ENCODE data around the gene DLG2. TPM values are rescaled to one million over a fixed set of nuclear protein-coding genes. Genes with fewer than 3 reads are reported as not detected.
"Not testable (repeated sequence)": the region's sequence is repeated elsewhere in the genome, so short reads cannot be mapped to it uniquely, and the experiment has no call there.

The DLG2 gene
- total RNA-seq (1 to 10 TPM; 1.3 to 1.5 TPM), polyA plus RNA-seq (0.81 TPM)

- H3K4me1 Mint-ChIP-seq, result peaks cover 40 to 59% (median 49%) of the 10 kb centered on the region in 3 donors
- Histone ChIP-seq H3K27me3 (ENCODE audit: insufficient read depth, low read length, poor library complexity, severe bottlenecking) (no peaks in the 10 kb centered on the region), H3K4me3 (ENCODE audit: low read length) (peak within 1 kb of the TSS; percentile 89), H3K27ac (ENCODE audit: low read depth, low read length) (peak within 1 kb of the TSS; percentile 79), H3K36me3 (ENCODE audit: insufficient read depth, low read length) (no peaks in the 10 kb centered on the region), H3K9me3 (ENCODE audit: low read length) (no peaks in the 10 kb centered on the region), H3K4me1 (ENCODE audit: insufficient read depth, low read length) (peaks cover 29% of the 10 kb centered on the region)
- no peaks in the 10 kb centered on the region for H3K27me3 Mint-ChIP-seq
- H3K9me3 Mint-ChIP-seq, result no peaks in the 10 kb centered on the region
- CTCF ChIA-PET, result interaction anchor here (1.2 to 2.2 kb wide), 2 partner anchors 10 to 35 kb away, joined by 4 to 10 read pairs; no protein-coding TSS in a partner anchor
- H3K27ac Mint-ChIP-seq, result peak within 1 kb of the TSS; percentile 90 to 97 (median 96)
- peak in 1 of 5 donors; percentile 40 for DNase-seq
- POLR2A ChIA-PET, result interaction anchor here (0.9 to 2.6 kb wide), 7 partner anchors 20 to 617 kb away, joined by 3 to 27 read pairs (median 4); partner anchors contain the start of genes CCDC83, CREBZF, EED and TMEM126A
- H3K4me3 Mint-ChIP-seq, result peak within 1 kb of the TSS; percentile 94 to 99 (median 97)
- peaks cover 0 to 29% (median 3%) of the 10 kb centered on the region in 3 donors for H3K36me3 Mint-ChIP-seq
Measured at GRCh38 chr11:85627332-85627997, at the start of gene DLG2. DLG2 (minus strand) TSS chr11:85627344.

DNA sequence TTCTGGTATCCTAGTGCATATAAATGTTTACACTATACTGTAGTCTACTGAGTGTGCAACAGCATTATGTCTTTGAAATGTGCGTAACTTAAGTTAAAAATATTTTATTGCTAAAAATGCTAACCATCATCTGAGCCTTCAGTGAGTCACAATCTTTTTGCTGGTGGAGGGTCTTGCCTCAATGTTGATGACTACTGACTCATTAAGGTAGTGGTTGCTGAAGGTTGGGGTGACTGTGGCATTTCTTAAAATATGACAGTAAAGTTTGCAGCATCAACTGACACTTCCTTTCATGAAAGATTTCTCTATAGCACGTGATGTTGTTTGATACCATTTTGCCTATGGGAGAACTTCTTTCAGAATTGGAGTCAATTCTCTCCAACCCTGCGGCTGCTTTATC is 46.2 kb upstream of the DLG2 start:
- Mint-ChIP-seq H3K4me1 (no peaks in the 10 kb centered on the region), H3K27me3 (peaks cover 0 to 16% of the 10 kb centered on the region in 2 donors), H3K9me3 (peaks cover 0 to 3% (median 0%) of the 10 kb centered on the region in 5 donors), H3K4me3 (no peak overlapping the region), H3K27ac (no peak overlapping the region), H3K36me3 (peaks cover 0 to 5% (median 0%) of the 10 kb centered on the region in 3 donors)
- Histone ChIP-seq H3K36me3 (ENCODE audit: insufficient read depth, low read length) (no peaks in the 10 kb centered on the region), H3K9me3 (ENCODE audit: low read length) (no peaks in the 10 kb centered on the region), H3K27ac (ENCODE audit: low read depth, low read length) (no peak overlapping the region), H3K4me3 (ENCODE audit: low read length) (no peak overlapping the region), H3K27me3 (ENCODE audit: insufficient read depth, low read length, poor library complexity, severe bottlenecking) (no peaks in the 10 kb centered on the region), H3K4me1 (ENCODE audit: insufficient read depth, low read length) (no peaks in the 10 kb centered on the region)
- ChIA-PET CTCF (interaction anchor here (1.1 kb wide), 1 partner anchor 10 kb away, joined by 3 read pairs; no protein-coding TSS in a partner anchor), POLR2A (no interaction called here)
- no peak for DNase-seq

DNA sequence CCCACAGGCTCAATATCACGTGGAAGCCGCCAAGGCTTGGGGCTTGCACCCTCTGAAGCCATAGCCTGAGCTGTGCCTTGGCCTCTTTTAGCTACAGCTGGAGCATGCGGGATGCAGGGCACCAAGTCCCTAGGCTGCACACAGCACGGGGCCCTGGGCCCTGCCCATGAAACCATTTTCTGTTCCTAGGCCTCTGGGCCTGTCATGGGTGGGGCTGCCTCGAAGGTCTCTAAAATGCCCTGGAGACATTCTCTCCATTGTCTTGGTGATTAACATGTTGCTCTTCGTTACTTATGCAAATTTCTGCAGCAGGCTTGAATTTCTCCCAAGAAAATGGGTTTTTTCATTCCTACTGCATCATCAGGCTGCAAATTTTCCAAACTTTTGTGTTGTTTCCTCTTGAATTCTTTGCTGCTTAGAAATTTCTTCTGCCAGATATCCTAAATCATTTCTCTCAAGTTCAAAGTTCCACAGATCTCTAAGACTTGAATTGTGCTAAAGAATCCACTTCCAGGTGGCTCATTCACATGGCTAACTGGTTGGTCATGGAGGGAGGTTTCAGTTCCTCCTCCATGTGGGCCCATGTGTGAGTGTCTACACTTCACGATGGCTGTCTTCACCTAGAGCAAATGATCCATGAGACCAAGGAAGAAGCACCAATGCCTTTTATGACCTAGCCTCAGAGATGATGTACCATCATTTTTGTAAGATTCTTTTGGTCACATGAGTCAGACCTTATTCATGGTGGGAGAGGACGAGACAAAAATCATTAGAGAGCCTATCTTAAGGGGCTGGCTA is 45.2 kb upstream of the DLG2 start:
- no peaks in the 10 kb centered on the region for H3K4me1 ChIP-seq (ENCODE audit: insufficient read depth, low read length)
- Mint-ChIP-seq H3K4me3 (no peak overlapping the region), H3K27me3 (peaks cover 0 to 16% of the 10 kb centered on the region in 2 donors), H3K9me3 (peaks cover 0 to 3% (median 0%) of the 10 kb centered on the region in 5 donors), H3K4me1 (no peaks in the 10 kb centered on the region), H3K27ac (no peak overlapping the region), H3K36me3 (peaks cover 0 to 5% (median 0%) of the 10 kb centered on the region in 3 donors)
- H3K4me3 ChIP-seq (ENCODE audit: low read length), result no peak overlapping the region
- H3K36me3 ChIP-seq (ENCODE audit: insufficient read depth, low read length), result no peaks in the 10 kb centered on the region
- DNase-seq, result no peak
- H3K9me3 ChIP-seq (ENCODE audit: low read length), result no peaks in the 10 kb centered on the region
- H3K27ac ChIP-seq (ENCODE audit: low read depth, low read length), result no peak overlapping the region
- H3K27me3 ChIP-seq (ENCODE audit: insufficient read depth, low read length, poor library complexity, severe bottlenecking), result no peaks in the 10 kb centered on the region
- ChIA-PET CTCF (interaction anchor here (1.0 kb wide), 1 partner anchor 9 kb away, joined by 4 read pairs; no protein-coding TSS in a partner anchor), POLR2A (no interaction called here)

GRCh38 chr11:85670949-85671663 is 44.0 kb upstream of the DLG2 start:
- H3K27ac ChIP-seq (ENCODE audit: low read depth, low read length); H3K27me3 ChIP-seq (ENCODE audit: insufficient read depth, low read length, poor library complexity, severe bottlenecking); H3K36me3 Mint-ChIP-seq; H3K4me3 ChIP-seq (ENCODE audit: low read length); H3K27ac Mint-ChIP-seq; H3K4me1 Mint-ChIP-seq; H3K9me3 ChIP-seq (ENCODE audit: low read length); DNase-seq; POLR2A ChIA-PET; H3K36me3 ChIP-seq (ENCODE audit: insufficient read depth, low read length); H3K4me1 ChIP-seq (ENCODE audit: insufficient read depth, low read length); H3K4me3 Mint-ChIP-seq; H3K9me3 Mint-ChIP-seq: not testable (repeated sequence)
- peaks cover 0 to 16% of the 10 kb centered on the region in 2 donors for H3K27me3 Mint-ChIP-seq
- CTCF ChIA-PET, result interaction anchor here (0.6 to 1.0 kb wide), 2 partner anchors 11 to 183 kb away, joined by 3 to 4 read pairs; no protein-coding TSS in a partner anchor

DNA sequence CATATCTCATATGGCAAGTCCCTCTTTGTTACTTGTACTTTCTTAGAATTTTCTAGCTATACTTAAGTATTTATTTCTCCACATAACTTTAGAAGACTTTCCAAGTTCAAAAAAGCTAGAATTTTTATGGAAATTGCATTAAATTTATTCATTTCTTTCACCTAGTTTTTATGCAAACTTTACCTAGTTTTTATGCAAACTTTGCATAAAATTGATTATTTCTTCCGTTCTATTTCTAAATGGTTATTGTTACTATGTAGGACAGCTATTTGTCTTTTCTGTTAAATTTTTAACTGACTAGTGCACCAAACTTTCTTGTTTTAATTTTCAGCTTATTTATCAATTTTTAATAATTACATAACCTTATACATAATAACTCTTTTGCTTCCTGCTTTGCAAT is 41.0 kb upstream of the DLG2 start:
- H3K4me3 Mint-ChIP-seq, result no peak overlapping the region
- ChIA-PET CTCF (interaction anchor here (0.9 to 1.7 kb wide), 2 partner anchors 12 to 14 kb away, joined by 4 to 5 read pairs; no protein-coding TSS in a partner anchor), POLR2A (no interaction called here)

GRCh38 chr11:85666687-85667086 is 39.5 kb upstream of the DLG2 start:
- ChIA-PET CTCF (interaction anchor here (1.7 kb wide), 1 partner anchor 15 kb away, joined by 5 read pairs; no protein-coding TSS in a partner anchor), POLR2A (no interaction called here)
- no peak overlapping the region for H3K27ac ChIP-seq (ENCODE audit: low read depth, low read length)

More for the DNA sequence above, 41.0 kb upstream of the DLG2 start:
- H3K36me3 Mint-ChIP-seq, result peaks cover 0 to 15% (median 5%) of the 10 kb centered on the region in 3 donors
- Histone ChIP-seq H3K9me3 (ENCODE audit: low read length) (no peaks in the 10 kb centered on the region), H3K27me3 (ENCODE audit: insufficient read depth, low read length, poor library complexity, severe bottlenecking) (no peaks in the 10 kb centered on the region), H3K27ac (ENCODE audit: low read depth, low read length) (no peak overlapping the region), H3K4me1 (ENCODE audit: insufficient read depth, low read length) (peaks cover 8% of the 10 kb centered on the region), H3K4me3 (ENCODE audit: low read length) (no peak overlapping the region), H3K36me3 (ENCODE audit: insufficient read depth, low read length) (peaks cover under 1% of the 10 kb centered on the region)
- peaks cover 14 to 18% (median 16%) of the 10 kb centered on the region in 3 donors for H3K4me1 Mint-ChIP-seq
- peaks cover 3 to 16% of the 10 kb centered on the region in 2 donors for H3K27me3 Mint-ChIP-seq
- no peak overlapping the region for H3K27ac Mint-ChIP-seq
- DNase-seq, result no peak
- no peaks in the 10 kb centered on the region for H3K9me3 Mint-ChIP-seq

DNA sequence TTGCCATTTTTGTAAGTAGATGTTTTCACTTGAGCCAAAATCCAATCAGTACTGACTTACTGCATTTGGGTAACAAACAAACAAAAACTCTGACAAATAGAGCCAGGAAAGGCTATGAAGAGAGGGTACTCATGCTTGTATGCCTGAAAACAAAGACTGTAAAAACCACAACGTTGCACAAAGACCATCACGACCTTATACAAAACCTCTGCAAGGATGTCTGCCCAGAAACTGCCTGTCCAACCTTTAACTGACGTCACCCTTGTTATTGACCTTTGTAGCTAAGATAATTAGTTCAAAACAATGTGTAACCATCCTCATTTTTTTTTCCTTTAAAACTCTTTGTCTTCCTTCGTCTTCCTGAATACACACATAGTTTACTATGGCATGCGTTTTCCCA is 38.6 kb upstream of the DLG2 start:
- H3K4me3 ChIP-seq (ENCODE audit: low read length), result no peak overlapping the region
- H3K4me3 Mint-ChIP-seq, result peak overlapping the region; percentile 24 to 100 (median 97)
- no peak for DNase-seq
- CTCF ChIA-PET, result interaction anchor here (0.8 to 2.1 kb wide), 3 partner anchors 18 to 189 kb away, joined by 3 to 7 read pairs (median 4); partner anchors contain the start of genes CCDC83 and TMEM126A
- POLR2A ChIA-PET, result no interaction called here
- H3K27me3 ChIP-seq (ENCODE audit: insufficient read depth, low read length, poor library complexity, severe bottlenecking), result no peaks in the 10 kb centered on the region
- no peaks in the 10 kb centered on the region for H3K9me3 Mint-ChIP-seq
- no peaks in the 10 kb centered on the region for H3K9me3 ChIP-seq (ENCODE audit: low read length)
- peaks cover 29% of the 10 kb centered on the region for H3K4me1 ChIP-seq (ENCODE audit: insufficient read depth, low read length)
- peak overlapping the region; percentile 98 for H3K27ac ChIP-seq (ENCODE audit: low read depth, low read length)
- peak overlapping the region; percentile 97 to 100 (median 100) for H3K27ac Mint-ChIP-seq
- H3K36me3 Mint-ChIP-seq, result peaks cover 0 to 32% (median 4%) of the 10 kb centered on the region in 3 donors
- H3K27me3 Mint-ChIP-seq, result peaks cover 3% of the 10 kb centered on the region in 2 donors
- peaks cover 32 to 41% (median 40%) of the 10 kb centered on the region in 3 donors for H3K4me1 Mint-ChIP-seq
- peaks cover 5% of the 10 kb centered on the region for H3K36me3 ChIP-seq (ENCODE audit: insufficient read depth, low read length)

More at GRCh38 chr11:85666687-85667086, 39.5 kb upstream of the DLG2 start:
- Mint-ChIP-seq H3K9me3 (no peaks in the 10 kb centered on the region), H3K27ac (peak overlapping the region in 3 of 8 donors; percentile 36 to 98 (median 43)), H3K4me3 (peak overlapping the region in 1 of 7 donors; percentile 31), H3K27me3 (peaks cover 3 to 11% of the 10 kb centered on the region in 2 donors), H3K36me3 (peaks cover 0 to 24% (median 0%) of the 10 kb centered on the region in 3 donors), H3K4me1 (peaks cover 23 to 32% (median 31%) of the 10 kb centered on the region in 3 donors)
- H3K36me3 ChIP-seq (ENCODE audit: insufficient read depth, low read length), result peaks cover 5% of the 10 kb centered on the region
- no peaks in the 10 kb centered on the region for H3K9me3 ChIP-seq (ENCODE audit: low read length)
- no peaks in the 10 kb centered on the region for H3K27me3 ChIP-seq (ENCODE audit: insufficient read depth, low read length, poor library complexity, severe bottlenecking)
- no peak overlapping the region for H3K4me3 ChIP-seq (ENCODE audit: low read length)
- DNase-seq, result no peak
- peaks cover 19% of the 10 kb centered on the region for H3K4me1 ChIP-seq (ENCODE audit: insufficient read depth, low read length)
